BJ (cell line): Measurements from ENCODE around the gene HSBP1L1. TPM values are rescaled to one million over a fixed set of nuclear protein-coding genes. Genes with fewer than 3 reads are reported as not detected.

ENCODE experiments used
- CTCF ChIA-PET: fragments of 350-600 bp; formaldehyde crosslinking; extraction: SDS; loops from one replicate; lab custom pipeline; 2021; ENCODE audit warnings: antibody characterized with exemption, inconsistent platforms; lab: Yijun Ruan, JAX
- POLR2A ChIA-PET: fragments of 300-600 bp; sonication (Branson Sonifier 250); formaldehyde crosslinking; extraction: SDS; loops from one replicate; lab custom pipeline; 2021; ENCODE audit warnings: antibody characterized with exemption; lab: Charles Lee
- DNase-seq: peaks from one replicate; pipeline ENCODE4 v3.0.0-alpha.2; 2011; ENCODE audit warnings: low read depth
- H3K27me3 ChIP-seq: 2 replicates; pipeline ENCODE4 v1.6.0; 2011; ENCODE audit warnings: low read length; ENCODE audit not compliant: control insufficient read depth, insufficient read depth
- H3K36me3 ChIP-seq: 2 replicates; pipeline ENCODE4 v1.5.1; 2011; ENCODE audit warnings: low read length; ENCODE audit not compliant: control insufficient read depth, insufficient read depth
- H3K4me3 ChIP-seq: 2 replicates; pipeline ENCODE4 v1.5.1; 2011; ENCODE audit warnings: low read depth, mild to moderate bottlenecking, control low read depth, low read length
- CTCF ChIP-seq: IDR thresholded peaks from 2 replicates; pipeline ENCODE4 v1.5.1; 2011; ENCODE audit warnings: low read depth, mild to moderate bottlenecking, control low read depth, inconsistent platforms, low read length, moderate library complexity; ENCODE audit not compliant: insufficient read depth
- polyA plus RNA-seq: library from polyadenylated mRNA; depleted of rRNA; stranded (reverse); fragments of >200 nt; gene quantifications from 2 replicates; pipeline ENCODE4 v1.2.3, GENCODE V29; 2011

Gene HSBP1L1
- polyA plus RNA-seq, 1 experiment: 19.1 TPM

GRCh38 chr18:79942211-79942610 is 22.2 kb upstream of the HSBP1L1 start:
- ChIA-PET POLR2A (no interaction called here), CTCF (no interaction called here)
- H3K36me3 ChIP-seq: peaks cover 15% of the 10 kb centered on the region
- H3K4me3 ChIP-seq: no peak overlapping the region
- DNase-seq: no peak
- TF ChIP-seq CTCF: no peak
- H3K27me3 ChIP-seq: no peaks in the 10 kb centered on the region

- H3K27me3 ChIP-seq: no peaks in the 10 kb centered on the region
- CTCF ChIA-PET: no interaction called here
- peaks cover 16% of the 10 kb centered on the region for H3K36me3 ChIP-seq
- no peak for DNase-seq
- H3K4me3 ChIP-seq: no peak overlapping the region
- no peak for TF ChIP-seq CTCF
- POLR2A ChIA-PET: no interaction called here
Observed at GRCh38 chr18:79942786-79943607, 21.4 kb upstream of the HSBP1L1 start.

GRCh38 chr18:79943608-79944125 is 20.8 kb upstream of the HSBP1L1 start:
- no peaks in the 10 kb centered on the region for H3K27me3 ChIP-seq
- no peak overlapping the region for H3K4me3 ChIP-seq
- POLR2A ChIA-PET: no interaction called here
- H3K36me3 ChIP-seq: peaks cover 17% of the 10 kb centered on the region
- TF ChIP-seq CTCF: no peak
- CTCF ChIA-PET: no interaction called here
- DNase-seq: no peak

- no peaks in the 10 kb centered on the region for H3K27me3 ChIP-seq
- H3K4me3 ChIP-seq: no peak overlapping the region
- no peak for TF ChIP-seq CTCF
- DNase-seq: no peak
- H3K36me3 ChIP-seq: peaks cover 20% of the 10 kb centered on the region
- ChIA-PET POLR2A (no interaction called here), CTCF (no interaction called here)
Observed at GRCh38 chr18:79944126-79944731, 20.2 kb upstream of the HSBP1L1 start.

- no peak for DNase-seq
- CTCF ChIA-PET: no interaction called here
- Histone ChIP-seq H3K4me3 (no peak overlapping the region), H3K27me3 (no peaks in the 10 kb centered on the region), H3K36me3 (peaks cover 20% of the 10 kb centered on the region)
- POLR2A ChIA-PET: no interaction called here
- TF ChIP-seq CTCF: no peak
Observed at GRCh38 chr18:79944746-79945117, 19.7 kb upstream of the HSBP1L1 start.
